ENCODE measurements around the gene AASS. TPM values are rescaled to one million over a fixed set of nuclear protein-coding genes. Genes with fewer than 3 reads are reported as not detected.
"Not testable (repeated sequence)": the region's sequence is repeated elsewhere in the genome, so short reads cannot be mapped to it uniquely, and the experiment has no call there.

Gene AASS
- 10 to 100 TPM; 10.1 to 28.5 (median 24.3) TPM for total RNA-seq

DNA sequence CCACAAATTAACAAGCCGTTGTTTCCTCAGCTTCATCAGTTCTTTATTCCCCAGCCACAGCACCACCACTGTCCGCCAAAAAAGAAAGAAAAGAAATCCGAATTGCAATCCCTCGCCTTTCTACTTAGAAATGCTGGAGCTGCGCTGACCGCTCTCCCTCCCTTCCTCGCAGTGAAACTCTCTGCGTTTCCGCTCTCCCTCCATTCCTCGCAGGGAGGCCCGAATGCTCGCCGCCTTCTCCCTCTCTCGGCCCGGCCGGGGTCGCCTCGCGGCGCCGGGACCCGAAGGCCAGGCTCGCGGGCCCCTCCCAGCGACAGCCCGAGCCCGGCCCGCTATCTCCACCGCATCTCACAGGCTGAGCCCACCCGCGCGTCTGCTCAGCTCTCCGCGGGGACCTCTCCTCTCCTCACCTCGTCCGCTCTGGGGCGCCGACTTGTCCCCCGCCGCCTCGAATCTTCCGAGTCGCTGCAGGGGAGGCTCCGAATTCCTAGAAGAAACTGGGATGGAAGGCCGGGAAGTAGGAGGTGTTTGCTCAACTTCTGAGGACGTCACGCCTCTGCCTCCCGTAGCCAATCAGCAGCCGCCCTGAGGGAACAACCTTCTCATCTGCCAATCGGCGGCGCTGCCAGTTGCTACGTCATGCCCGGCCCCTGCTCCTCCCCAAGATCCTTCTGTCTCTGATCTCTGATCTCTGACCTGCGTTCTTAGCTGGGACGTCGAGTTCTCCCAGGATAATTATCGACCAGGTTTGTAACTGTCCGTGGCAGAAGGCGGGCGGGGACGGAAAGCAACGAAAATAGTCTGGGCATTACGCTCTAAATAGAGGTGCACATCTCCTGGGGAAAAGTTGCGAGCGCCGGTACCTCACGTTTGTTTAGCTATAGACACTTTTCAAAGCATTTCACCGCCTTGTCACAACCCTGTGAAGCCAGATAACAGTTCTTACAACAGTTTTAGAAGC lies at the start of gene AASS:
AASS (minus strand) TSS at position 499 of the 961 bp plus-strand sequence. CDS start 10,523 bp downstream, outside the sequence.
- Histone ChIP-seq H3K9me3 (no peaks in the 10 kb centered on the region), H3K36me3 (no peaks in the 10 kb centered on the region), H3K27me3 (no peaks in the 10 kb centered on the region), H3K4me1 (no peaks in the 10 kb centered on the region), H3K4me3 (peak within 1 kb of the TSS; percentile 59 to 83 (median 72)), H3K27ac (peak within 1 kb of the TSS; percentile 79 to 94 (median 86))
- DNase-seq = peak; percentile 90 to 98 (median 96)
- TF ChIP-seq, protein P1, sequence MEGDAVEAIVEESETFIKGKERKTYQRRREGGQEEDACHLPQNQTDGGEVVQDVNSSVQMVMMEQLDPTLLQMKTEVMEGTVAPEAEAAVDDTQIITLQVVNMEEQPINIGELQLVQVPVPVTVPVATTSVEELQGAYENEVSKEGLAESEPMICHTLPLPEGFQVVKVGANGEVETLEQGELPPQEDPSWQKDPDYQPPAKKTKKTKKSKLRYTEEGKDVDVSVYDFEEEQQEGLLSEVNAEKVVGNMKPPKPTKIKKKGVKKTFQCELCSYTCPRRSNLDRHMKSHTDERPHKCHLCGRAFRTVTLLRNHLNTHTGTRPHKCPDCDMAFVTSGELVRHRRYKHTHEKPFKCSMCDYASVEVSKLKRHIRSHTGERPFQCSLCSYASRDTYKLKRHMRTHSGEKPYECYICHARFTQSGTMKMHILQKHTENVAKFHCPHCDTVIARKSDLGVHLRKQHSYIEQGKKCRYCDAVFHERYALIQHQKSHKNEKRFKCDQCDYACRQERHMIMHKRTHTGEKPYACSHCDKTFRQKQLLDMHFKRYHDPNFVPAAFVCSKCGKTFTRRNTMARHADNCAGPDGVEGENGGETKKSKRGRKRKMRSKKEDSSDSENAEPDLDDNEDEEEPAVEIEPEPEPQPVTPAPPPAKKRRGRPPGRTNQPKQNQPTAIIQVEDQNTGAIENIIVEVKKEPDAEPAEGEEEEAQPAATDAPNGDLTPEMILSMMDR (IDR thresholded peaks at IDR 0.05) = no peak
- TF ChIP-seq POLR2A (IDR thresholded peaks at IDR 0.05) = peak; percentile 33 to 34

DNA sequence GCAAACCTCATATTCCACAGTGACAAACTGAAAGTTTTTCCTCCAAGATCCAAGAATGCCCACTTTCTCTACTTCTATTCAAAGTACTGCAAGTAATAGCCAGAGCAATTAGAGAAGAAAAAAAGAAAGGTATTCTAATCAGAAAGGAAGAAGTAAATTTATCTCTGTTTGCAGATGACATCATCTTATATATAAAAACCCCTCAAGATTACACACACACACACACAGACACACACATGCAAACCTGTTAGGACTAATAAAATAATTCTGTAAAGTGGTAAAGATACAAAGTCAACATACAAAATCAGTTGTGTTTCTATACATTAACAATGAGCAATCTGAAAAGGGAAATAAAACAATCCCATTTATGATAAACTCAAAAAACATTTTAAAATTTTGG lies 44.7 kb upstream of the AASS start:
- TF ChIP-seq, protein P1 (IDR thresholded peaks at IDR 0.05) = no peak
- no peak for TF ChIP-seq POLR2A (IDR thresholded peaks at IDR 0.05)
- H3K36me3 ChIP-seq = no peaks in the 10 kb centered on the region
- no peak overlapping the region for H3K4me3 ChIP-seq
- no peaks in the 10 kb centered on the region for H3K4me1 ChIP-seq
- no peaks in the 10 kb centered on the region for H3K27me3 ChIP-seq
- H3K9me3 ChIP-seq = no peaks in the 10 kb centered on the region
- DNase-seq = no peak
- H3K27ac ChIP-seq = no peak overlapping the region

DNA sequence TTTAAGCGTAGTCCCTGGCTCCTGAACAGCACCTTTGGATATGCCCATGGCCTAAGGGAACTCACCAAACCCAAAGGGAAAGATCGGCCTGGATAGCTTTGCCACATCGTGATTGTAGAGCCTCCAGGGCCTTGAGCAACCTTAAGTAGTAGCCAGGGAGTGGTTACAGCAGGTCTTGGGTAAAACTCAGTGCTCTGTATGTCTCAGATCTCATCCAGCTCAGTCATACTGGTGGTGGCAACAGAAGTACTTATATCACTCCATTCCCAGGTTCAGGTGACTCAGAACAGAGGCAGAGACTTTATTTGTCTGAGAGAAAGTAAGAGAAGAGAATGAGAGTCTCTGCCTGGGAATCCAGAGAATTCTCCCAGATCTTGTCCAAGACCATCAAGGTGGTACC lies 39.1 kb upstream of the AASS start:
- TF ChIP-seq POLR2A (IDR thresholded peaks at IDR 0.05) = no peak
- TF ChIP-seq, protein P1 (IDR thresholded peaks at IDR 0.05) = no peak
- no peaks in the 10 kb centered on the region for H3K9me3 ChIP-seq
- no peak for DNase-seq
- H3K4me3 ChIP-seq = no peak overlapping the region
- H3K27ac ChIP-seq = no peak overlapping the region
- H3K27me3 ChIP-seq = no peaks in the 10 kb centered on the region
- H3K36me3 ChIP-seq = no peaks in the 10 kb centered on the region
- H3K4me1 ChIP-seq = no peaks in the 10 kb centered on the region

DNA sequence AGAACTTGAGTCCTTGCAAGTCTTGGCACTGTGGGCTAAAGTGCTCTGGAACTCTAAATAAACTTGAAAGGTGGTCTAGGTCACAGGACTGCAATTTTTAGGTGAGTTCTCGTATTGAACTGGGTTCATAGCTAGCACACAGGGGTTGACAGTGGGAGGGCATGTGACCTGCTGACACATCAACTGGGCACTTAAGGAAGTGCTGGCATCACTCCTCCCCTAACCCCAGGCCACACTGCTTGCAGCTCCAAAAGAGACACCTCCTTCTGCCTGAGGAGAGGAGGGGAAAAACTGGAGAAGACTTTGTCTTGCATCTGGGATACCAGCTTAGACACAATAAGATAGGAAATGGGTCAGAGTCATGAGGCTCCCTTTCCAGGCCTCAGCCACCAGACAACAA lies 38.0 kb upstream of the AASS start:
- no peak overlapping the region for H3K4me3 ChIP-seq
- no peaks in the 10 kb centered on the region for H3K9me3 ChIP-seq
- H3K27me3 ChIP-seq = no peaks in the 10 kb centered on the region
- H3K36me3 ChIP-seq = no peaks in the 10 kb centered on the region
- DNase-seq = no peak
- no peak for TF ChIP-seq POLR2A (IDR thresholded peaks at IDR 0.05)
- TF ChIP-seq, protein P1 (IDR thresholded peaks at IDR 0.05) = no peak
- H3K4me1 ChIP-seq = no peaks in the 10 kb centered on the region
- no peak overlapping the region for H3K27ac ChIP-seq

DNA sequence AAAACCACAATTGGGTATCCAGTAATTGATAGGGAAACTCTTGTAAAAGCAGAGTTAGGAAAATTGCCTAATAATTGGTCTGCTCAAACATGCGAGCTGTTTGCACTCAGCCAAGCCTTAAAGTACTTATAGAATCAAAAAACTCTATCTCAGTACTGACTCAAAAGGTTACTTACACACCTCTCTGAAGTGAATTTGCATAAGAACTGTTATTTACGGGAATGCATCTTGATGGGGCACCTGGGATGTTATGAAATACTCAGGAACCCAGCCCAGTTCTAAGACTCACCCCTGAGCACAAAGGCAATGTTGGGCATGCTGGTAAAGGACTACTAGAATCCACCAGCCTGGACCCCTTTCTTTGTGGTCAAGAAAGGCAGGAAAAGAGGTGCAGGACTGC lies 28.1 kb upstream of the AASS start:
- DNase-seq, H3K9me3 ChIP-seq, H3K36me3 ChIP-seq, H3K27ac ChIP-seq, H3K27me3 ChIP-seq, H3K4me3 ChIP-seq, H3K4me1 ChIP-seq: not testable (repeated sequence)

DNA sequence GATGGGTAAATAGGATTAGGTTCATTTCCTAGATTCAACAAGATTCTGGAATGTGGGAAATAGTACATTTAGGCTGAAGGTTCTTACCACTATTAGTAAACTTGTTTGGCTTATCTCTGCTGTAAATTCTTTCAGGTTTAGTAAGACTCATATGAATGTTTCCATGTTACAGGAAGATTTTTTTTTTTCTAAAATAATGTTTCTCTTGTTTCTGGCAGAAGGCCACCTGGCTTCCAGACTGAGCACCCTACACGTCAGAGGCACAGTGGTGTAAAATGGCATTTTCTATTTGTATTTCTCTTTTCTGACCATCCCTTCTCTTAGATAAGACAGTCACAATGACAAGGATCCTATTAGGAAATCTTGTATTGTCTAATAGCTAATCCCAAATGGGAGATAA lies 22.7 kb upstream of the AASS start:
- TF ChIP-seq POLR2A (IDR thresholded peaks at IDR 0.05) = no peak
- TF ChIP-seq, protein P1 (IDR thresholded peaks at IDR 0.05) = no peak
- no peak overlapping the region for H3K4me3 ChIP-seq
- H3K9me3 ChIP-seq = no peaks in the 10 kb centered on the region
- no peak for DNase-seq
- no peaks in the 10 kb centered on the region for H3K36me3 ChIP-seq
- no peak overlapping the region for H3K27ac ChIP-seq
- no peaks in the 10 kb centered on the region for H3K4me1 ChIP-seq
- no peaks in the 10 kb centered on the region for H3K27me3 ChIP-seq
